Measurements from ENCODE around the gene FGF23.

DNA sequence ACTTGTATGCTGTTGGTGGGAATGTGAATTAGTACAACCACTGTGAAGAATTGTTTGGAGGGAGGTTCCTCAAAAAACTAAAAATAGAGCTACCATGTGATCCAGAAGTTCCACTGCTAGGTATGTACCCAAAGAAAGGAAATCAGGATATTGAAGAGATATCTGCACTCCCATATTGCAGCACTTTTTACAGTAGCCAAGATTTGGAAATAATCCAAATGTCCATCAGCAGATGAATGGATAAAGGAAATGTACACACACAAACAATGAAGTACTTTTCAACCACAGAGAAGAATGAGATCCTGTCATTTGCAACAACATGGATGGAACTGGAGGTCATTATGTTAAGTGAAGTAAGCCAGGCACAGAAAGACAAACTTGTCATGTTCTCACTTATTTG, 32.6 kb downstream of the FGF23 start:
- TF ChIP-seq POLR2AphosphoS5 (IDR thresholded peaks at IDR 0.05) (no peak), POLR2A (IDR thresholded peaks at IDR 0.05) (no peak)

All from suprapubic skin (tissue), 4 donors.